ENCODE data around the gene CLHC1. TPM values are rescaled to one million over a fixed set of nuclear protein-coding genes. Genes with fewer than 3 reads are reported as not detected.

Gene CLHC1
- total and polyA plus RNA-seq, 10 of the 15 experiments (the other 5 are each of a cell fraction or from before 2014, with no cell fraction given) = 2.6 to 6.8 (median 4.7) TPM

- DNase-seq (ENCODE audit: low read depth, low spot score) (no peak), FAIRE-seq (no peak), ATAC-seq (no peak)
- ChIA-PET POLR2A (interaction anchor here (0.6 to 1.0 kb wide), 2 partner anchors 106 to 131 kb away, joined by 3 read pairs; no protein-coding TSS in a partner anchor), CTCF (interaction anchor here (0.9 to 1.2 kb wide), 2 partner anchors 10 to 12 kb away, joined by 3 to 4 read pairs; no protein-coding TSS in a partner anchor), RAD21 (ENCODE audit: unreplicated experiment) (interaction anchor here (0.8 to 0.9 kb wide), 2 partner anchors 105 to 108 kb away, joined by 3 to 4 read pairs; no protein-coding TSS in a partner anchor), SMC1A (ENCODE audit: uncharacterized antibody, unreplicated experiment) (interaction anchor here (0.6 to 1.5 kb wide), 3 partner anchors 105 to 124 kb away, joined by 3 read pairs; no protein-coding TSS in a partner anchor)
- no peaks in the 10 kb centered on the region for H3K27me3 ChIP-seq (replicated peaks in 1 of 2; ENCODE audit: control insufficient read depth in 2 of 2, insufficient read depth in 2 of 2, low read length in 1 of 2)
- no peak overlapping the region for H2AFZ ChIP-seq (ENCODE audit: control insufficient read depth, low read depth, low read length)
- in situ Hi-C loops (cut with MboI) = no loop called here
- H3K9ac ChIP-seq (ENCODE audit: control insufficient read depth, insufficient read depth, low read length) = no peak overlapping the region
- 47% methylated on average over 2 of the region's 2 CpGs for WGBS (ENCODE audit: insufficient coverage, insufficient replicate concordance, low lambda C conversion rate, missing lambda C conversion rate)
- no peak for TF ChIP-seq POLR2AphosphoS2 (IDR thresholded peaks at IDR 0.05; ENCODE audit: low read depth, low read length)
- TF ChIP-seq MLLT1 (IDR thresholded peaks at IDR 0.05) = no peak
- TF ChIP-seq CBX3 (IDR thresholded peaks at IDR 0.05; ENCODE audit: borderline replicate concordance, low read depth) = no peak
- no peak for TF ChIP-seq NFYA (IDR thresholded peaks at IDR 0.05; ENCODE audit: borderline replicate concordance, low read depth, low read length)
- no peak for TF ChIP-seq ESRRA (IDR thresholded peaks at IDR 0.05; ENCODE audit: low read length)
- TF ChIP-seq IRF4 (IDR thresholded peaks at IDR 0.05; ENCODE audit: low read depth, low read length) = no peak
- no peak for TF ChIP-seq SMARCA5 (IDR thresholded peaks at IDR 0.05)
- no peak for TF ChIP-seq IRF3 (IDR thresholded peaks at IDR 0.05)
- no peak for TF ChIP-seq NRF1 (conservative IDR thresholded peaks at IDR 0.05; ENCODE audit: low read depth, low read length)
- no peak for TF ChIP-seq LARP7 (IDR thresholded peaks at IDR 0.05)
- TF ChIP-seq CHD1 (IDR thresholded peaks at IDR 0.05; ENCODE audit: low read depth, low read length) = no peak
- no peak overlapping the region for H3K4me2 ChIP-seq (ENCODE audit: control insufficient read depth, insufficient read depth)
- no peaks in the 10 kb centered on the region for H3K79me2 ChIP-seq (ENCODE audit: control insufficient read depth, insufficient read depth, low read length)
- H3K27ac ChIP-seq (ENCODE audit: control insufficient read depth, insufficient read depth) = no peak overlapping the region
- BruUV-seq (replicated peaks) = no TSS peak
- no peaks in the 10 kb centered on the region for H3K36me3 ChIP-seq (ENCODE audit: control insufficient read depth in 2 of 2, insufficient read depth in 2 of 2, low read length in 1 of 2)
- peaks cover 20% of the 10 kb centered on the region for H3K4me1 ChIP-seq (ENCODE audit: control insufficient read depth, insufficient read depth, low read length)
- no peak overlapping the region for H3K4me3 ChIP-seq
- no peaks in the 10 kb centered on the region for H3K9me3 ChIP-seq (replicated peaks; ENCODE audit: control insufficient read depth, insufficient read depth, low read length)
- intact Hi-C loops (cut with micrococcal nuclease; ENCODE audit: unreplicated experiment) = no loop called here
- no peaks in the 10 kb centered on the region for H4K20me1 ChIP-seq (ENCODE audit: control insufficient read depth, insufficient read depth)
These were observed 75.8 kb downstream of the CLHC1 start for GRCh38 chr2:55156326-55156725.
